Prostate gland (tissue), 2 donors: ENCODE data around the gene OR51T1. TPM values are rescaled to one million over a fixed set of nuclear protein-coding genes. Genes with fewer than 3 reads are reported as not detected.
"Not testable (repeated sequence)": the region's sequence is repeated elsewhere in the genome, so short reads cannot be mapped to it uniquely, and the experiment has no call there.

Source experiments
- DNase-seq: peaks from one replicate; pipeline ENCODE4 v3.0.0-alpha.2; 2019; ENCODE audit warnings: low spot score
- H3K27ac ChIP-seq, 2 donors: fragments of 200-600 bp; sonication (generic); 2 replicates each; pipeline ENCODE4 v1.5.1; 2017 to 2019
- H3K27me3 ChIP-seq: fragments of 200-600 bp; sonication (generic); replicated peaks from 2 replicates; pipeline ENCODE4 v1.5.1; 2019; ENCODE audit not compliant: insufficient read depth
- H3K36me3 ChIP-seq, 2 donors: fragments of 200-600 bp; sonication (generic); 1 replicate in 1 of 2; 2 replicates in 1 of 2; pipeline versions ENCODE4 v1.5.1 to v1.8.1; 2017 to 2019
- H3K4me1 ChIP-seq: fragments of 200-600 bp; sonication (generic); replicated peaks from 2 replicates; pipeline ENCODE4 v1.5.1; 2019
- H3K4me3 ChIP-seq, 2 donors: fragments of 200-600 bp; sonication (generic); 2 replicates each; pipeline ENCODE4 v1.5.1; 2017 to 2019
- H3K9me3 ChIP-seq: fragments of 200-600 bp; sonication (generic); 2 replicates; pipeline ENCODE4 v1.5.1; 2017
- CTCF ChIP-seq, 4 experiments: fragments of 200-600 bp in 2 of 4; fragments of 450-650 bp in 2 of 4; sonication (generic) in 2 of 4; IDR thresholded peaks; 1 replicate in 3 of 4; 2 replicates in 1 of 4; pipeline ENCODE4 v1.5.1; 2016 to 2019; ENCODE audit warnings: antibody characterized with exemption in 4 of 4, mild to moderate bottlenecking in 2 of 4, moderate library complexity in 2 of 4
- POLR2A ChIP-seq: fragments of 450-650 bp; IDR thresholded peaks from one replicate; pipeline ENCODE4 v1.6.1; 2016; ENCODE audit warnings: antibody characterized with exemption, mild to moderate bottlenecking
- POLR2AphosphoS5 ChIP-seq: sonication (generic); formaldehyde crosslinking; IDR thresholded peaks from one replicate; pipeline ENCODE4 v1.6.1; 2017; ENCODE audit warnings: antibody characterized with exemption
- WGBS: methylation state at CpG from one replicate; pipeline ENCODE4 v1.1.5; 2018; 5-methylcytosine and 5-hydroxymethylcytosine counted together
- intact Hi-C: fragments of 100-400 bp; cut with DNase I; formaldehyde crosslinking; loops from one replicate; pipeline ENCODE4 v1.14.2; 2022
- total RNA-seq, 2 donors: library from RNA; depleted of rRNA; stranded (reverse); fragments of >200 nt; gene quantifications; one replicate each; pipeline ENCODE4 v1.1.0, GENCODE V29; 2016

Gene OR51T1
- not detected for total RNA-seq

- DNase-seq: no peak
- Histone ChIP-seq H3K9me3 (no peaks in the 10 kb centered on the region), H3K27me3 (no peaks in the 10 kb centered on the region), H3K4me3 (no peak within 1 kb of the TSS), H3K36me3 (no peaks in the 10 kb centered on the region), H3K4me1 (no peaks in the 10 kb centered on the region), H3K27ac (no peak within 1 kb of the TSS)
- WGBS: 78% methylated on average over 8 of the region's 8 CpGs
- intact Hi-C loops: no loop called here
- TF ChIP-seq POLR2AphosphoS5: no peak
- TF ChIP-seq POLR2A: no peak
Observed at GRCh38 chr11:4881860-4882500, at the start of gene OR51T1. TSS of gene OR51T1 (plus strand) at chr11:4881900. CDS start at chr11:4881900, 0 bp downstream.

GRCh38 chr11:4839851-4840549 lies 41.7 kb upstream of the OR51T1 start:
- no peak for TF ChIP-seq POLR2A
- no peak for TF ChIP-seq POLR2AphosphoS5
- TF ChIP-seq CTCF (IDR thresholded peaks at IDR 0.05): no peak
- Histone ChIP-seq H3K4me3 (no peak overlapping the region), H3K27me3 (no peaks in the 10 kb centered on the region), H3K4me1 (no peaks in the 10 kb centered on the region), H3K36me3 (no peaks in the 10 kb centered on the region), H3K9me3 (no peaks in the 10 kb centered on the region), H3K27ac (no peak overlapping the region)
- intact Hi-C loops: no loop called here
- 97% methylated on average over 2 of the region's 2 CpGs for WGBS
- DNase-seq: no peak

- DNase-seq: no peak
- no peaks in the 10 kb centered on the region for H3K4me1 ChIP-seq
- intact Hi-C loops: no loop called here
- TF ChIP-seq POLR2A: no peak
- TF ChIP-seq POLR2AphosphoS5: no peak
- no peak for TF ChIP-seq CTCF (IDR thresholded peaks at IDR 0.05)
- H3K27me3 ChIP-seq: no peaks in the 10 kb centered on the region
- no peak within 1 kb of the TSS for H3K27ac ChIP-seq
- H3K36me3 ChIP-seq: no peaks in the 10 kb centered on the region
- 80% methylated on average over 9 of the region's 9 CpGs for WGBS
- no peak within 1 kb of the TSS for H3K4me3 ChIP-seq
- H3K9me3 ChIP-seq: no peaks in the 10 kb centered on the region
Observed at GRCh38 chr11:4848908-4849532, 32.7 kb upstream of the OR51T1 start, which contains the start of gene OR51S1. TSS of gene OR51S1 (minus strand) at chr11:4849208. CDS start at chr11:4849208, 0 bp downstream.

- TF ChIP-seq CTCF (IDR thresholded peaks at IDR 0.05) (no peak), POLR2AphosphoS5 (no peak), POLR2A (no peak)
- Histone ChIP-seq H3K4me3 (no peak overlapping the region), H3K4me1 (no peaks in the 10 kb centered on the region), H3K27me3 (no peaks in the 10 kb centered on the region), H3K9me3 (no peaks in the 10 kb centered on the region), H3K36me3 (no peaks in the 10 kb centered on the region), H3K27ac (no peak overlapping the region)
- 16% methylated on average over 4 of the region's 4 CpGs for WGBS
- no peak for DNase-seq
- intact Hi-C loops: no loop called here
Observed at GRCh38 chr11:4851033-4851432, 30.7 kb upstream of the OR51T1 start.

GRCh38 chr11:4854286-4854685 lies 27.4 kb upstream of the OR51T1 start:
- H3K4me3 ChIP-seq, H3K36me3 ChIP-seq, H3K27me3 ChIP-seq, intact Hi-C loops, DNase-seq, H3K9me3 ChIP-seq, H3K27ac ChIP-seq, H3K4me1 ChIP-seq: not testable (repeated sequence)
- 84% methylated on average over 7 of the region's 7 CpGs for WGBS
